Measurements from ENCODE around the gene CHD8.
"Not testable (repeated sequence)": the region's sequence is repeated elsewhere in the genome, so short reads cannot be mapped to it uniquely, and the experiment has no call there.

The CHD8 gene

GRCh38 chr14:21431126-21431525 is 24.8 kb downstream of the CHD8 start:
- no peak for DNase-seq

GRCh38 chr14:21428930-21429329 is 27.0 kb downstream of the CHD8 start:
- DNase-seq, result no peak

GRCh38 chr14:21426692-21427091 is 29.2 kb downstream of the CHD8 start:
- DNase-seq, result no peak

GRCh38 chr14:21419528-21419927 is 36.4 kb downstream of the CHD8 start:
- no peak for DNase-seq

- DNase-seq, result no peak
Observed at GRCh38 chr14:21415329-21415728, 40.6 kb downstream of the CHD8 start.

- DNase-seq, result no peak
Observed at GRCh38 chr14:21414137-21414631, 41.7 kb downstream of the CHD8 start.

- DNase-seq, result no peak
Observed at GRCh38 chr14:21408147-21408546, 47.8 kb downstream of the CHD8 start.

GRCh38 chr14:21406213-21406612 is 49.7 kb downstream of the CHD8 start:
- DNase-seq, result no peak

GRCh38 chr14:21405097-21405496 is 50.8 kb downstream of the CHD8 start:
- no peak for DNase-seq

GRCh38 chr14:21399311-21399870 is 56.5 kb downstream of the CHD8 start:
- no peak for DNase-seq

GRCh38 chr14:21398901-21399300 is 57.0 kb downstream of the CHD8 start:
- DNase-seq, result no peak

- no peak for DNase-seq
Observed at GRCh38 chr14:21395450-21395849, 60.5 kb downstream of the CHD8 start.

GRCh38 chr14:21385188-21385904 is 70.6 kb downstream of the CHD8 start:
- DNase-seq, result no peak

- peak; percentile 14 for DNase-seq
Observed at GRCh38 chr14:21384494-21384851, 71.5 kb downstream of the CHD8 start.

GRCh38 chr14:21383848-21384493 is 72.0 kb downstream of the CHD8 start, which contains the start of gene SUPT16H:
Gene SUPT16H, minus strand, starts transcription at chr14:21384019. Its CDS starts 92 bp downstream, at chr14:21383927.
- DNase-seq, result peak; percentile 81

GRCh38 chr14:21382886-21383847 is 72.8 kb downstream of the CHD8 start:
- DNase-seq, result peak; percentile 19

GRCh38 chr14:21382095-21382494 is 73.8 kb downstream of the CHD8 start:
- DNase-seq, result no peak

GRCh38 chr14:21379338-21379737 is 76.6 kb downstream of the CHD8 start:
- DNase-seq, result no peak

GRCh38 chr14:21373980-21374379 is 81.9 kb downstream of the CHD8 start:
- DNase-seq, result no peak

GRCh38 chr14:21372814-21373213 is 83.1 kb downstream of the CHD8 start:
- not testable (repeated sequence) for DNase-seq

- no peak for DNase-seq
Observed at GRCh38 chr14:21369949-21370679, 85.8 kb downstream of the CHD8 start.

GRCh38 chr14:21367582-21368144 is 88.3 kb downstream of the CHD8 start:
- no peak for DNase-seq

Data from activated gamma-delta T cell (primary cell).